Measurements from ENCODE around the gene CATSPERZ.

CATSPERZ gene

GRCh38 chr11:64284048-64284961 is 15.9 kb upstream of the CATSPERZ start, which contains the start of gene BAD:
TSS of gene BAD (minus strand) at chr11:64284665. CDS start at chr11:64284368, 297 bp downstream.
- H3K4me3 ChIP-seq (ENCODE audit: low read depth, low read length), result peak within 1 kb of the TSS; percentile 81

GRCh38 chr11:64284962-64285884 is 14.9 kb upstream of the CATSPERZ start, which contains the start of gene GPR137:
TSS of gene GPR137 (plus strand) at chr11:64285848. CDS start at chr11:64286525, 677 bp downstream.
- peak within 1 kb of the TSS; percentile 81 for H3K4me3 ChIP-seq (ENCODE audit: low read depth, low read length)

- peak overlapping the region; percentile 81 for H3K4me3 ChIP-seq (ENCODE audit: low read depth, low read length)
These were observed 14.0 kb upstream of the CATSPERZ start for GRCh38 chr11:64285885-64286800.

- H3K4me3 ChIP-seq (ENCODE audit: low read depth, low read length), result no peak overlapping the region
These were observed 13.4 kb upstream of the CATSPERZ start for GRCh38 chr11:64286801-64287159.

GRCh38 chr11:64287676-64288352 is 12.3 kb upstream of the CATSPERZ start:
- no peak overlapping the region for H3K4me3 ChIP-seq (ENCODE audit: low read depth, low read length)

GRCh38 chr11:64288353-64288750 is 11.8 kb upstream of the CATSPERZ start:
- no peak overlapping the region for H3K4me3 ChIP-seq (ENCODE audit: low read depth, low read length)

- no peak overlapping the region for H3K4me3 ChIP-seq (ENCODE audit: low read depth, low read length)
These were observed 11.1 kb upstream of the CATSPERZ start for GRCh38 chr11:64289002-64289564.

- no peak overlapping the region for H3K4me3 ChIP-seq (ENCODE audit: low read depth, low read length)
These were observed 9.6 kb upstream of the CATSPERZ start for GRCh38 chr11:64290352-64291261.

GRCh38 chr11:64291262-64291751 is 8.9 kb upstream of the CATSPERZ start, which contains the start of gene KCNK4:
TSS of gene KCNK4 (plus strand) at chr11:64291302. CDS start at chr11:64293019, 1,717 bp downstream.
- H3K4me3 ChIP-seq (ENCODE audit: low read depth, low read length), result peak within 1 kb of the TSS; percentile 39

- H3K4me3 ChIP-seq (ENCODE audit: low read depth, low read length), result peak overlapping the region; percentile 39
These were observed 8.3 kb upstream of the CATSPERZ start for GRCh38 chr11:64291752-64292459.

- peak overlapping the region; percentile 39 for H3K4me3 ChIP-seq (ENCODE audit: low read depth, low read length)
These were observed 7.5 kb upstream of the CATSPERZ start for GRCh38 chr11:64292460-64293254.

- no peak overlapping the region for H3K4me3 ChIP-seq (ENCODE audit: low read depth, low read length)
These were observed 5.4 kb upstream of the CATSPERZ start for GRCh38 chr11:64294774-64295173.

- no peak overlapping the region for H3K4me3 ChIP-seq (ENCODE audit: low read depth, low read length)
These were observed 4.4 kb upstream of the CATSPERZ start for GRCh38 chr11:64295760-64296159.

GRCh38 chr11:64296236-64296635 is 3.9 kb upstream of the CATSPERZ start:
- no peak overlapping the region for H3K4me3 ChIP-seq (ENCODE audit: low read depth, low read length)

GRCh38 chr11:64296830-64297698 is 3.1 kb upstream of the CATSPERZ start:
- H3K4me3 ChIP-seq (ENCODE audit: low read depth, low read length), result no peak overlapping the region

Measured in iPS-11a (cell line).